HG03159 (cell line): ENCODE measurements around the gene SUMO3.
A peak's percentile ranks its signal among the peaks of the same experiment; 100 is the strongest.

Experiments used
- ATAC-seq: cut with Tn5 transposase; IDR thresholded peaks from one replicate; pipeline ENCODE4 v1.9.1; 2021; ENCODE audit warnings: mild to moderate bottlenecking, moderate library complexity; ENCODE audit not compliant: unreplicated experiment

SUMO3 gene

GRCh38 chr21:44831227-44831860, 13.5 kb upstream of the SUMO3 start:
- no peak for ATAC-seq

DNA sequence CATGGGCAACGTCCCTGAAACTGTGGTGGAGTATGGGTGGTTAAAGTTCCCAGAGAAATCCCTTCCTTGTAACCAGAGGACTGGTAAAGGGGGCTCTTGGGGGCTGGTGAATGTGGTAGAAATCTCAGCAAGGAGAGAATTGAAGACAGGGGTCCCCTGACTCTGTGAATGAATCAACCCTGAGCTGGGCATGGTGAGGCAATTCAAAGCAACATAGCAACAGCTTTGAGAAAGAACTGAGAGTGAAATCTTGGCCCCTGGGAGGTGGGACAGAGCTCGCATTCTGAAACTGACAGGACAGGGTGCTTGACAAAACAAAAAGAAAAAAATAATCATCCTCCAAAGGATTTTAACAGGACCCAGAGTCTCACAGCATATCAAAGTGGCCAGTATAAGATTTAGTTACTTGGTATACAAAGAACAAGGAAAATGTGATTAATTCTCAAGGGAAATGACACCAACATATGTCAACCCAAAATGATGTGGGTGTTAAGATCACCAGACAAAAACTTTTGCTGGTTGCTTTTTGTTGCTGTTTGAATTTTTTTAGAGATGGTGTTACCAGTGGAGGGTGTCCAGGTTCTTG, 11.7 kb upstream of the SUMO3 start:
- ATAC-seq: no peak

- no peak for ATAC-seq
Observed at GRCh38 chr21:44828362-44829056, 10.6 kb upstream of the SUMO3 start.

DNA sequence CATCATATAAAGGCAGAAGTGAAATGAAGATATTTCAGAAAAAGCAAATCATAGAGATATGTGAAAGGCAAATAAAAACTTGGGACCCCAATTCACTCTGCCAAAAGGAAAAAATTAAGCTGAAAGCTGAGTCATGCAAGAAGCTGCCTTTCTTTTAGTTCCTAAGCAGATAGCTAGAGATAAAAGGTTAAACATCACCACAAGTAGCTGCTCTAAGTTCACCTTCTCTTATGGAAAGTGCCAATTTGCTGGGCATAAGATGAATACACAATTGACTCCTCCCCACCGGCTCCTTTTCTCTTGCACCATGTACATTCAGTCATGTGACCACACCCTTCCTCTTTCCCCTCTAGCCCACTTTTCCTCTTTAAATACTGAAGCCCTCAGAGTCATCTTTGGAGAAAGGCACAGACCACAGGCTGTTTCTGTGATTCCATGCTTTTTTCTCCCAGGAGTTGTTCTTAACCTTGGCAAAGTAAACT, 5.4 kb upstream of the SUMO3 start:
- ATAC-seq: no peak

DNA sequence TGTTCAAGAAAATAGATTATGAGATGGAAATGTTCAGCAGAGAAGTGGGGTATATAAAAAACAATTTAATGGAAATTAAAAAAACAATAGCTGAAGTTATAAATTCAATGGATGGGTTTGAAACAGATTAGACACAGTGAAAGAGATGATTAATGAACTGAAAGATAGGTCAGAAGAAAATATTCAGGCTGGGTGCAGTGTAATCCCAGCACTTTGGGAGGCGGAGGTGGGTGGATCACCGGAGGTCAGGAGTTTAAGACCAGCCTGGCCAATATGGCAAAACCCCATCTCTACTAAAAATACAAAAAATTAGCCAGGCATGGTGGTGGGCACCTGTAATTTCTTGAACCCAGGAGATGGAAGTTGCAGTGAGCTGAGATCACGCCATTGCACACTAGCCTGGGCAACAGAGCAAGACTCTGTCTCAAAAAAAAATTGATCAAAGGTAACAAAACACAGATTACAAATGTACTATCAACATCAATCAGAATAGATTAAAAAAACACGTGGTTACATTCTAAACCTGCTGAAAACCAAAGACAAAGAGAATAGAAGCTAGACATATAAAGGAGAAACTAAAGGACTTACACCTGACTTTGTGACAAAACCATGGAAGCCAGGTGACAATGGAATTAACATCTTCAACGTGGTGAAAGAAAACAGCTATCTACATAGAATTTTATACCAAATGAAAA, 4.8 kb upstream of the SUMO3 start:
- ATAC-seq: no peak

- ATAC-seq: no peak
Observed at GRCh38 chr21:44820851-44821250, 3.0 kb upstream of the SUMO3 start.

GRCh38 chr21:44819283-44820243, 1.7 kb upstream of the SUMO3 start:
- no peak for ATAC-seq

DNA sequence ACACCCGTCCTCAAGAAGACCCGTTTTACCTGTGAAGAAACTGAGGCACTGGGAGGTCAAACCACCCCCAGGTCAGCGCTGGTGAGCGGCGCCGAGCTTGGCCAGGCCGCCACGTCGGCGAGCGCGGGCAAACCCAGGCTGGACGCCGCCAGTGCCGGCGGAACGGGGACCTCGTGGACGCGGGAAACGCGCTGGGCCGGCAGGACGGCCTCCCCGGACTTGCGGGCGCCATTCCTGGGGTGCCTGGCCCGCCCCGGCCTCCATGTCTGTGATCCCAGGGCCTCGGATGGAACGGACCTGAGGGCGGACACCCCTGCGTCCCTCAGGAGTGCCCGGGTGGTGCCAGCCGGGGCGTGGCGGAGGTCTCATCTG, 764 bp upstream of the SUMO3 start:
- no peak for ATAC-seq

DNA sequence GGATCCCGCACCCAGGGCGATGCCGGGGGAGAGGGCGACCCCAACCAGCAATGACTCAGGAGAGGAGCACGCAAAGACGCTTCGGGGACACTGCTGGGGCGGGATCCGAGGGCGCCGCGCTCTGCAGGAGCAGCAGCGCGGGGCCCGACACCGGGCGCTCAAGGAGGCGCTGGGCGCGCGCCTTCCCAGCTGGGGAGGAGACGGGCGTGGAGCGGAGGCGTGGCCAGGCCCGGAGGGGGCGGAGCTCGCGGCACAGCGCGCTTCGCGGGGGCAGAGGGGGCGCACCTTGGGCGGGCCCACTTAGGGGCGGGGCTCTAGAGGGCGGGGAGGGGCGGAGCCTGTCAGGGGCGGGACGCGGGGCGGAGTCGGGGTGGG, 369 bp downstream of the SUMO3 start:
- ATAC-seq: peak; percentile 68

GRCh38 chr21:44816761-44817505, 929 bp downstream of the SUMO3 start:
- ATAC-seq: no peak

DNA sequence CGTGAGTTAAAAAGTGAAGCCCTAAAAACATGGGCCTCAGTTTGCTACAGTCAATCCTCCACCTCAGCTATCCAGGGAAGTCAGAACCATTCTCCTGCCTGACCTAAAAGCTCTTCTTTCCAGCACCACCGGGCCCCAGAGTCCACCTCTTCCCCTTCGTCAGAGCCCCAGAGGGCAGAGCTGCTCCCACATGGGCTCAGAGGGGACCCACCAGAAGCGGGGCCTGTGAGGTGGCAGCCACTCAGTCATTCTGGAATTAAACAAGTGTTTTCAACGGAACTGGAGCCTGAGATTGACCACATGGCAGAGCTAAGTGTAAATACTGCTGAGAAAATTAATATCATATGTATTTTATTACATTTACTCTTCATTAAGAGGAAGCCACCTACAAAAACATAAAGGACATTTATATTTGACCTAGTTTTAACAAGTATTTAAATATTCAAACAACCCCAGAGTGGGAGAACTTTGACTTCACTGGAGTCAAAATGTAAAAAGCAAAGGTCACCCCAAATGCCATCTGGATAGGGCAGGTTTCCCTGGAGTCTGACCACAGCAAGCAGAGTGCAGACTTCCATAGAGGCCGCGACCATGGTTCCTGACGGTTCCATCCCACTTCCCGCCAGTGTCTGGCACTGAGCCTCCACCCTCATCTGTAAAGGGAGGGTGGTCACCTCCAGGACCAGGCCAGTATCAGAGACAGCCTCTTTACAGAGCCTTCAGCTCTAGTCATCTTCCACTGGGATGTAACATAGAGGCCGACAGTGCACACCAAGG, 1.8 kb downstream of the SUMO3 start:
- no peak for ATAC-seq

- no peak for ATAC-seq
Observed at GRCh38 chr21:44815225-44815624, 2.6 kb downstream of the SUMO3 start.

DNA sequence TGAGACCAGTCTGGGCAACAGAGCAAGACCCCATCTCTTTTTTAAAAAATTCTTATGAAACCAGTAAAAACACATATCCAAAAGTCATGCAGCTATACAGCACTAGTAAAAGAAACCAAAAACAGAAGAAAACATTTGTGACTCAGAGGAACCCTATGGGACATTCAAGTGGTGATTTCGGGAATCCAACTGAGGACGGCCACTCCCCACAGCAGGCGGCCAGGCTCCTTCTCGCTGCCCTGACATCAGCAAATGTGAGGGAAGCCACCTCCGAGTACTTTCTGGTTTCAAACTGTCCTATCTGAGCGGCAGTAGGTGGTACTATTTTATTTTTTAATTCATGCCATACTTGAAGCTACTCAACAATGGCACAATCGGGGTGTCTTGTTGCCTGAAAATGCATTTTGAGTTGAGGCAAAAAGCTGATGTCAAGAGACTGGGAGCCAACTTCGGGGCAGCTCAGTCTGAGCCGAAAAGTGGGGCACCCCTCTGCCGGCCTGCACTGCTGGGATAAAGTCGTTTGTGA, 3.3 kb downstream of the SUMO3 start:
- ATAC-seq: no peak

DNA sequence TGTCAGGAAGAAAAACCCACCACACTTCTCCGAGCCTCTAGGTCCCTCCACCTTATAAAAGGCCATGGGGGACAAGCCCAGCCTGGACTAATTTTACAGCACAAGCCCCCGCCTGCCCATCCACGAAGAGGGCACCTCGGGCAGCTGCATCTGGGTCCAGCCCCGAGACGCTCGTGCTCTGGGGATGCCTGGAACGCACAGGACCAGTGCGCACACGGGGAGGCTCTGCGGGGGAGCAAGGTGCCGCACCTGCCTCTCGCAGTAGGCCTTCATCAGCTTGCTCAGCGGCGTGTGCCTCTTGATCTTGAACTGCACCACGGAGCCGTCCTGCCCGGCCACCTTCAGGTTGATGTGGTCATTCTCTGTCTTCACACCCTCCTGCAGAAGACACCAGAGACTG, 4.1 kb downstream of the SUMO3 start:
- no peak for ATAC-seq

GRCh38 chr21:44813149-44813548, 4.7 kb downstream of the SUMO3 start:
- no peak for ATAC-seq

DNA sequence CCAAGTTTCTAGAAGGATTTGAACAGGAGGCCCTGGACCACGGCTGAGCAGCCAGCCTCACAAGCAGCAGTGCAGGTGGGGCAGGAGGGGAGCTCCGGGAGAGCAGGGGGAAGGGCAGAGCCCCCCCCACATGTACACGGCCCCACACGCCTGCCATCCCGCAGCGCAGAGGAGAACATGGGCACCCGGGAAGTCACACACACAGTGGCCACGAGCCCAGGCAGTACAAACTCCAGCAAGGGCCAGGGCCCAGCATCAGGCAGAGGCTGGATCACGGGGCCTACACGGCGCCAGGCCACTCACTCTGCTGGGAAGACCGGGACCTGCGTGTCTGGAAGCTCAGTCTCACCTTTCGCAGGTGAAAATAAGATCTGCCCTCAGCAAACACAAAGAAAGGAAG, 5.2 kb downstream of the SUMO3 start:
- ATAC-seq: no peak

GRCh38 chr21:44810779-44811178, 7.1 kb downstream of the SUMO3 start:
- no peak for ATAC-seq

- ATAC-seq: no peak
Observed at GRCh38 chr21:44805859-44806258, 12.0 kb downstream of the SUMO3 start.

- ATAC-seq: no peak
Observed at GRCh38 chr21:44805226-44805625, 12.6 kb downstream of the SUMO3 start.
